CD4-positive, alpha-beta T cell (primary cell): ENCODE measurements around the gene CFAP54. TPM values are rescaled to one million over a fixed set of nuclear protein-coding genes. Genes with fewer than 3 reads are reported as not detected.

Experiments
- ATAC-seq: fragments of 200-7000 bp; cut with Tn5 transposase; one replicate; pipeline ENCODE4 v1.10.0; 2022; ENCODE audit warnings: mild to moderate bottlenecking; ENCODE audit not compliant: poor library complexity
- CTCF ChIA-PET: fragments of 350-600 bp; sonication (Branson Sonifier 250); formaldehyde crosslinking; loops from one replicate; lab custom pipeline; 2021; ENCODE audit warnings: antibody characterized with exemption, inconsistent platforms; lab: Charles Lee
- POLR2A ChIA-PET: fragments of 350-600 bp; sonication (Branson Sonifier 250); formaldehyde crosslinking; loops from one replicate; lab custom pipeline; 2021; ENCODE audit warnings: antibody characterized with exemption, inconsistent platforms; lab: Charles Lee
- DNase-seq, 14 experiments: peaks; one replicate each; pipeline ENCODE4 v3.0.0-alpha.2; 2013 to 2020; ENCODE audit warnings: mixed read lengths in 2 of 14
- H3K27ac ChIP-seq, 2 donors: one replicate each; pipeline versions ENCODE4 v1.5.1 to v1.7.0; 2013; ENCODE audit warnings: low read length in 2 of 2, low read depth in 1 of 2, mild to moderate bottlenecking in 1 of 2
- H3K27me3 ChIP-seq, 2 experiments: 1 replicate in 1 of 2; 2 replicates in 1 of 2; pipeline versions ENCODE4 v1.6.1 to v1.7.0; 2013; ENCODE audit warnings: low read length in 2 of 2, control low read depth in 1 of 2, mild to moderate bottlenecking in 1 of 2, moderate library complexity in 1 of 2; ENCODE audit not compliant: insufficient read depth in 2 of 2, control insufficient read depth in 1 of 2
- H3K36me3 ChIP-seq: one replicate; pipeline ENCODE4 v1.6.1; 2013; ENCODE audit warnings: low read length, control low read depth; ENCODE audit not compliant: insufficient read depth
- H3K4me1 ChIP-seq: one replicate; pipeline ENCODE4 v1.6.1; 2013; ENCODE audit warnings: low read length, control low read depth; ENCODE audit not compliant: insufficient read depth
- H3K4me3 ChIP-seq: one replicate; pipeline ENCODE4 v1.5.1; 2013; ENCODE audit warnings: mild to moderate bottlenecking, low read length, moderate library complexity
- H3K9me3 ChIP-seq, 2 experiments: 1 replicate in 1 of 2; 2 replicates in 1 of 2; pipeline versions ENCODE4 v1.6.1 to v1.7.0; 2013; ENCODE audit warnings: low read length in 2 of 2, mild to moderate bottlenecking in 2 of 2, control low read depth in 1 of 2, moderate library complexity in 1 of 2; ENCODE audit not compliant: control insufficient read depth in 1 of 2, insufficient read depth in 1 of 2
- H3K27ac Mint-ChIP-seq: one replicate; pipeline ENCODE4 v1.8.0; 2020; ENCODE audit warnings: mixed read lengths
- H3K27me3 Mint-ChIP-seq: one replicate; pipeline ENCODE4 v1.8.0; 2021; ENCODE audit warnings: mixed read lengths
- H3K36me3 Mint-ChIP-seq: one replicate; pipeline ENCODE4 v1.8.0; 2021; ENCODE audit warnings: low read depth, mixed read lengths
- H3K4me1 Mint-ChIP-seq: one replicate; pipeline ENCODE4 v1.8.0; 2021; ENCODE audit warnings: low read depth, mixed read lengths
- H3K4me3 Mint-ChIP-seq: one replicate; pipeline ENCODE4 v1.8.0; 2020; ENCODE audit warnings: mild to moderate bottlenecking, mixed read lengths
- H3K9me3 Mint-ChIP-seq: one replicate; pipeline ENCODE4 v1.8.0; 2020; ENCODE audit warnings: mixed read lengths
- CTCF ChIP-seq: fragments of 200-600 bp; IDR thresholded peaks from one replicate; pipeline ENCODE4 v1.8.0; 2022; ENCODE audit warnings: antibody characterized with exemption, mild to moderate bottlenecking
- intact Hi-C, 2 experiments: fragments of 100-400 bp; cut with DNase I in 1 of 2; cut with micrococcal nuclease in 1 of 2; formaldehyde crosslinking; loops; one replicate each; pipeline versions ENCODE4 v1.15.1 to v1.9.0; 2023 to 2025; cut with DNase I, micrococcal nuclease
- total RNA-seq, 174 experiments: library from RNA in 2 of 174; stranded (reverse) in 2 of 174; gene quantifications; one replicate each; pipeline ENCODE4 v1.2.3 and lab custom pipeline; 2021 to 2026

Gene CFAP54
- total RNA-seq, 2 experiments from 2014 or later, result 0.20 to 0.22 TPM

- Histone ChIP-seq H3K27me3 (peaks cover 0 to 7% of the 10 kb centered on the region in 2 experiments), H3K27ac (no peak overlapping the region), H3K9me3 (no peaks in the 10 kb centered on the region), H3K4me1 (no peaks in the 10 kb centered on the region), H3K4me3 (no peak overlapping the region), H3K36me3 (no peaks in the 10 kb centered on the region)
- no peak for ATAC-seq
- no peaks in the 10 kb centered on the region for H3K36me3 Mint-ChIP-seq
- intact Hi-C loops, result no loop called here
- ChIA-PET POLR2A (no interaction called here), CTCF (no interaction called here)
- TF ChIP-seq CTCF, result no peak
- H3K4me3 Mint-ChIP-seq, result no peak overlapping the region
- H3K27ac Mint-ChIP-seq, result no peak overlapping the region
- H3K4me1 Mint-ChIP-seq, result no peaks in the 10 kb centered on the region
- DNase-seq, result no peak
- H3K9me3 Mint-ChIP-seq, result no peaks in the 10 kb centered on the region
- peaks cover 12% of the 10 kb centered on the region for H3K27me3 Mint-ChIP-seq
Observed at GRCh38 chr12:96821592-96821991, 332.2 kb downstream of the CFAP54 start.

DNA sequence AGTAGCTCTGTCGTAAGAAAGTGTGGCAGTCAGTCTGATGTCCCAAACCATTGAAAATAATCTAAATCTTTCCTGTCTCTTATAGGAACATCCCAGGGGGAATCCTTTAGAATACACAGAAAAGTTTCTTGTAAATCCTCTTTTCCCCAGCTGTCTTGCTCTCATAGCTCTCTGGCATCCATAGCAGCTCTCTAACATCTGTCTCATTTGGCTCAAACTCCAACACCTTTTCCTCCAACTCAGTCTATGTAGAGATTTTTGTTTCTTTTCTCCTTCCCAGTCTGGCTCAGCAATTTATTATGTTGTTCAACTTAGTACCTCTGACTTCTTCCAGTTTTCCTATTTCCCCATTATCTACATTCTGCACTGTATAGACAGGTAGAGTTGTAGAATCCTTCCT lies 333.3 kb downstream of the CFAP54 start:
- Histone ChIP-seq H3K4me3 (no peak overlapping the region), H3K27me3 (peaks cover 0 to 7% of the 10 kb centered on the region in 2 experiments), H3K4me1 (no peaks in the 10 kb centered on the region), H3K27ac (no peak overlapping the region), H3K9me3 (no peaks in the 10 kb centered on the region), H3K36me3 (no peaks in the 10 kb centered on the region)
- Mint-ChIP-seq H3K4me3 (no peak overlapping the region), H3K36me3 (no peaks in the 10 kb centered on the region), H3K4me1 (no peaks in the 10 kb centered on the region), H3K27ac (no peak overlapping the region), H3K27me3 (peaks cover 12% of the 10 kb centered on the region), H3K9me3 (no peaks in the 10 kb centered on the region)
- ChIA-PET CTCF (no interaction called here), POLR2A (no interaction called here)
- intact Hi-C loops, result no loop called here
- ATAC-seq (no peak), DNase-seq (no peak)
- TF ChIP-seq CTCF, result no peak

GRCh38 chr12:96824074-96824837 lies 334.9 kb downstream of the CFAP54 start:
- ATAC-seq (no peak), DNase-seq (no peak)
- no peak for TF ChIP-seq CTCF
- Histone ChIP-seq H3K27ac (no peak overlapping the region), H3K36me3 (no peaks in the 10 kb centered on the region), H3K9me3 (no peaks in the 10 kb centered on the region), H3K4me1 (no peaks in the 10 kb centered on the region), H3K27me3 (peaks cover 0 to 7% of the 10 kb centered on the region in 2 experiments), H3K4me3 (no peak overlapping the region)
- Mint-ChIP-seq H3K27me3 (peaks cover 11% of the 10 kb centered on the region), H3K4me3 (no peak overlapping the region), H3K27ac (no peak overlapping the region), H3K4me1 (no peaks in the 10 kb centered on the region), H3K9me3 (no peaks in the 10 kb centered on the region), H3K36me3 (no peaks in the 10 kb centered on the region)
- POLR2A ChIA-PET, result no interaction called here
- CTCF ChIA-PET, result no interaction called here
- intact Hi-C loops, result no loop called here
